GM12878 (cell line): ENCODE results near the gene CDK11B. TPM values are rescaled to one million over a fixed set of nuclear protein-coding genes. Genes with fewer than 3 reads are reported as not detected.

Experiments used
- ATAC-seq: fragments of 200-7000 bp; cut with Tn5 transposase; 3 replicates; pipeline ENCODE4 v1.9.1; 2020; ENCODE audit warnings: mild to moderate bottlenecking, moderate library complexity
- BruUV-seq: library from RNA; stranded (reverse); fragments of 400-500 nt; replicated peaks from 2 replicates; lab custom pipeline; 2021; lab: Mats Ljungman, UMichigan
- CTCF ChIA-PET: fragments of 300-600 bp; sonication (Branson Sonifier 250); formaldehyde crosslinking; extraction: SDS; loops from one replicate; lab custom pipeline; 2021; ENCODE audit warnings: inconsistent platforms; lab: Yijun Ruan, JAX
- POLR2A ChIA-PET: fragments of 350-600 bp; formaldehyde crosslinking; extraction: SDS; loops from one replicate; lab custom pipeline; 2021; ENCODE audit warnings: inconsistent platforms; lab: Charles Lee
- RAD21 ChIA-PET: fragments of 300-600 bp; sonication (Branson Sonifier 250); formaldehyde crosslinking; loops from one replicate; lab custom pipeline; 2023; ENCODE audit warnings: antibody characterized with exemption; ENCODE audit not compliant: unreplicated experiment; lab: Charles Lee
- SMC1A ChIA-PET: fragments of 300-600 bp; sonication (Branson Sonifier 250); formaldehyde crosslinking; loops from one replicate; lab custom pipeline; 2023; ENCODE audit not compliant: unreplicated experiment, uncharacterized antibody; lab: Charles Lee
- DNase-seq: peaks from one replicate; pipeline ENCODE4 v3.0.0-alpha.2; 2011; ENCODE audit warnings: low read depth, low spot score
- FAIRE-seq: peaks from 3 replicates; lab custom pipeline; 2011; peaks lifted over from hg19 to GRCh38; lab: Jason Lieb, UNC
- H2AFZ ChIP-seq: 2 replicates; pipeline ENCODE4 v1.6.0; 2011; ENCODE audit warnings: low read depth, low read length, control low read depth; ENCODE audit not compliant: control insufficient read depth
- H3K27ac ChIP-seq: 2 replicates; pipeline ENCODE4 v1.5.1; 2011; ENCODE audit warnings: control low read depth; ENCODE audit not compliant: control insufficient read depth, insufficient read depth
- H3K27me3 ChIP-seq, 2 experiments: replicated peaks in 1 of 2; 2 replicates each; pipeline versions ENCODE4 v1.6.0 to v1.6.1; 2011; ENCODE audit warnings: low read length in 1 of 2; ENCODE audit not compliant: control insufficient read depth in 2 of 2, insufficient read depth in 2 of 2
- H3K36me3 ChIP-seq, 2 experiments: 2 replicates each; pipeline ENCODE4 v1.5.1; 2011; ENCODE audit warnings: low read length in 1 of 2; ENCODE audit not compliant: control insufficient read depth in 2 of 2, insufficient read depth in 2 of 2
- H3K4me1 ChIP-seq: 2 replicates; pipeline ENCODE4 v1.6.1; 2011; ENCODE audit warnings: mild to moderate bottlenecking, low read length, moderate library complexity, mixed read lengths; ENCODE audit not compliant: control insufficient read depth, insufficient read depth
- H3K4me2 ChIP-seq: 2 replicates; pipeline ENCODE4 v1.6.0; 2011; ENCODE audit warnings: control low read depth; ENCODE audit not compliant: control insufficient read depth, insufficient read depth
- H3K4me3 ChIP-seq: fragments of 200-600 bp; sonication (generic); 2 replicates; pipeline ENCODE4 v1.5.1; 2016
- H3K79me2 ChIP-seq: 2 replicates; pipeline ENCODE4 v1.6.0; 2011; ENCODE audit warnings: low read length; ENCODE audit not compliant: control insufficient read depth, insufficient read depth
- H3K9ac ChIP-seq: 2 replicates; pipeline ENCODE4 v1.8.0; 2011; ENCODE audit warnings: low read length, control low read depth, mixed read lengths; ENCODE audit not compliant: control insufficient read depth, insufficient read depth
- H3K9me3 ChIP-seq: replicated peaks from 3 replicates; pipeline ENCODE4 v1.5.1; 2011; ENCODE audit warnings: mild to moderate bottlenecking, low read length; ENCODE audit not compliant: control insufficient read depth, insufficient read depth
- H4K20me1 ChIP-seq: 2 replicates; pipeline ENCODE4 v1.6.0; 2011; ENCODE audit not compliant: control insufficient read depth, insufficient read depth
- BHLHE40 ChIP-seq, 2 experiments: fragments of 450-650 bp in 1 of 2; IDR thresholded peaks; 2 replicates each; pipeline ENCODE4 v1.6.1; 2011 to 2017; ENCODE audit warnings: low read depth in 2 of 2, borderline replicate concordance in 1 of 2, improper control_type of control experiment in 1 of 2, low read length in 1 of 2, mild to moderate bottlenecking in 1 of 2
- ETV6 ChIP-seq, 2 experiments: fragments of 450-650 bp in 1 of 2; IDR thresholded peaks in 1 of 2; conservative IDR thresholded peaks in 1 of 2; 2 replicates each; pipeline ENCODE4 v1.6.1; 2014; ENCODE audit warnings: antibody characterized with exemption in 1 of 2, borderline replicate concordance in 1 of 2, low read depth in 1 of 2, mild to moderate bottlenecking in 1 of 2, moderate library complexity in 1 of 2
- HDAC2 ChIP-seq: fragments of 200-600 bp; sonication (generic); IDR thresholded peaks from 2 replicates; pipeline ENCODE4 v1.6.1; 2017
- IKZF1 ChIP-seq: fragments of 450-650 bp; conservative IDR thresholded peaks from 2 replicates; pipeline ENCODE4 v1.6.1; 2017; ENCODE audit warnings: antibody characterized with exemption, mild to moderate bottlenecking
- KAT2A ChIP-seq: conservative IDR thresholded peaks from 2 replicates; pipeline ENCODE4 v1.6.1; 2011; ENCODE audit warnings: low read depth, low read length; ENCODE audit not compliant: control insufficient read depth
- KDM1A ChIP-seq: fragments of 200-600 bp; sonication (generic); IDR thresholded peaks from 2 replicates; pipeline ENCODE4 v1.6.1; 2016; ENCODE audit warnings: borderline replicate concordance
- LARP7 ChIP-seq: fragments of 450-650 bp; IDR thresholded peaks from 2 replicates; pipeline ENCODE4 v1.6.1; 2017; ENCODE audit warnings: mild to moderate bottlenecking
- NR2C2 ChIP-seq: IDR thresholded peaks from 2 replicates; pipeline ENCODE4 v1.6.1; 2011; ENCODE audit warnings: borderline replicate concordance, low read depth; ENCODE audit not compliant: control insufficient read depth, insufficient read length
- RBBP5 ChIP-seq: fragments of 200-600 bp; sonication (generic); conservative IDR thresholded peaks from 2 replicates; pipeline ENCODE4 v1.6.1; 2016
- SIX5 ChIP-seq: IDR thresholded peaks from 2 replicates; pipeline ENCODE4 v1.6.1; 2011; ENCODE audit warnings: mild to moderate bottlenecking, low read depth, low read length, moderate library complexity; ENCODE audit not compliant: severe bottlenecking
- TBL1XR1 ChIP-seq: IDR thresholded peaks from 2 replicates; pipeline ENCODE4 v1.6.1; 2012; ENCODE audit warnings: low read depth, low read length, improper control_type of control experiment
- ZBTB33 ChIP-seq: fragments of 450-650 bp; IDR thresholded peaks from 2 replicates; pipeline ENCODE4 v1.6.1; 2017; ENCODE audit warnings: mild to moderate bottlenecking
- ZNF592 ChIP-seq: fragments of 450-650 bp; IDR thresholded peaks from 2 replicates; pipeline ENCODE4 v1.6.1; 2017; ENCODE audit warnings: mild to moderate bottlenecking, moderate library complexity
- ZNF687 ChIP-seq: fragments of 450-650 bp; IDR thresholded peaks from 2 replicates; pipeline ENCODE4 v1.6.1; 2017; ENCODE audit warnings: mild to moderate bottlenecking, moderate library complexity
- WGBS: methylation state at CpG from one replicate; pipeline ENCODE4 v1.1.6; 2016; ENCODE audit warnings: low lambda C conversion rate; ENCODE audit not compliant: insufficient replicate concordance, insufficient coverage; ENCODE audit errors: missing lambda C conversion rate; 5-methylcytosine and 5-hydroxymethylcytosine counted together
- in situ Hi-C: fragments of 300-500 bp; cut with MboI; formaldehyde crosslinking; loops from 9 replicates; pipeline ENCODE4 v1.14.3; 2018; ENCODE audit warnings: mixed read lengths
- intact Hi-C: fragments of 100-400 bp; cut with micrococcal nuclease; formaldehyde crosslinking; loops from one replicate; pipeline ENCODE4 v1.14.2; 2022; ENCODE audit not compliant: unreplicated experiment
- polyA plus RNA-seq, 11 experiments: library from polyadenylated mRNA; depleted of rRNA in 4 of 11; unstranded in 6 of 11; stranded (reverse) in 5 of 11; fragments of >200 nt; fragmentation: Nextera tagmentation in 4 of 11; fragmentation: Illumina TruSeq in 1 of 11; extraction: Ambion mirVana in 4 of 11; extraction: Trizol in 1 of 11; gene quantifications; 1 replicate in 1 of 11; 2 replicates in 10 of 11; pipeline versions ENCODE4 v1.2.1 to v1.2.3, GENCODE V29; 2011 to 2016; ENCODE audit warnings: inconsistent platforms in 2 of 11, missing spikeins in 2 of 11, low read depth in 1 of 11
- total RNA-seq, 4 experiments: library from RNA; depleted of rRNA in 3 of 4; stranded (reverse); fragments of >200 nt in 3 of 4; fragmentation: Illumina TruSeq in 1 of 4; extraction: Trizol in 1 of 4; gene quantifications; 2 replicates each; pipeline versions ENCODE4 v1.2.1 to v1.2.3, GENCODE V29; 2013 to 2021

Gene CDK11B
- total and polyA plus RNA-seq, 10 of the 15 experiments (the other 5 are each of a cell fraction or from before 2014, with no cell fraction given), result 3.2 to 30.9 (median 18.0) TPM

DNA sequence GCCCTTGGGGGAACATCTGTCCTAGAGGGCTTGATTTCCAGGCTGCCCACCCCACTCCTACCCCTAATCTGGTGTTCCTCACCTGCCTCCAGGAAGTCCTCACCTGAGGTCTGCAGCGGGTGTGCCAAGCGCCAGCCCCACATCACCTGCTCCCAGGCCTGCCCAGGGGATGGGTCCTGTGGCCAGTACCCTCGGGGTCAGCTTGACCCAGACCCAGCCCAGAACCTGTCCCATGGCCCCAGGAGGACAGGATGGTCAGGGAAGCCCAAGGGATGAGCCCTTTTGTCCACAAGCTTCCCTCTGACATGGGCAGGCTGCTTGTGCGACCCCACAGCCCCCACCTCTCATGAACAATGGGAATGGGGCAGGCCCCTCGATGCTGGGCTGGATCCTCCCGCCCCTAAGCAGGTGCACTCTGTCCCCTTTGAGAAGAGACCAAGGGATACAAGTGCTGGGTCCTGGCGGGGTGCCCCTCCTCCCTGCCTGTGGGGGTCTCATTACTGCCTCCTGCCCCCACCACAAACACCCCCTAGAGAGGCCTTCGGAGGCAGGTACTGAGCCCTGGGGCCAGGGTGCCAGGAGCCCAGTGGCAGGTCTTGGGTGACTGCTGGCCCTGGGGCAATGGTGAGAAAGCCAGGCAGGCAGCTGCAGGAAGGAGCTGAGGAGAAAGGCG is 40.3 kb downstream of the CDK11B start:
- in situ Hi-C loops, result no loop called here
- TF ChIP-seq RBBP5 (no peak), NR2C2 (no peak), BHLHE40 (IDR thresholded peaks at IDR 0.05; ENCODE audit: borderline replicate concordance in 1 of 2, low read depth in 2 of 2, low read length in 1 of 2) (no peak), KAT2A (no peak), ZNF592 (no peak), IKZF1 (no peak), ZBTB33 (no peak), LARP7 (no peak), KDM1A (no peak), SIX5 (no peak), HDAC2 (no peak), ETV6 (conservative IDR thresholded peaks at IDR 0.05 in 1 of 2, IDR thresholded peaks at IDR 0.05 in 1 of 2; ENCODE audit: borderline replicate concordance in 1 of 2, low read depth in 1 of 2) (no peak), TBL1XR1 (no peak), ZNF687 (no peak)

More for the DNA sequence above, 40.3 kb downstream of the CDK11B start:
- 79% methylated on average over 9 of the region's 9 CpGs for WGBS
- H4K20me1 ChIP-seq, result 0 out of 2 replicates have a peak, but pooled peaks cover 3% of the 10 kb centered on the region
- POLR2A ChIA-PET, result no interaction called here
- no peaks in the 10 kb centered on the region; a peak in 1 of 4 replicates for H3K27me3 ChIP-seq
- H2AFZ ChIP-seq, result no peak overlapping the region
- SMC1A ChIA-PET, result no interaction called here
- BruUV-seq, result no TSS peak
- H3K36me3 ChIP-seq, result peaks cover 0 to 2% of the 10 kb centered on the region in 2 experiments; a peak in 1 of 4 replicates
- RAD21 ChIA-PET, result no interaction called here
- DNase-seq, result no peak
- no peak for ATAC-seq
- H3K9me3 ChIP-seq, result no peaks in the 10 kb centered on the region
- no peak overlapping the region for H3K9ac ChIP-seq
- intact Hi-C loops, result loop anchor here (5.0 kb wide), 1 partner anchor 46 kb away; the partner anchor contains the start of gene SSU72
- H3K27ac ChIP-seq, result no peak overlapping the region
- peaks cover 3% of the 10 kb centered on the region for H3K79me2 ChIP-seq
- H3K4me3 ChIP-seq, result no peak overlapping the region
- H3K4me2 ChIP-seq, result no peak overlapping the region
- CTCF ChIA-PET, result no interaction called here
- peaks cover 15% of the 10 kb centered on the region for H3K4me1 ChIP-seq
- FAIRE-seq, result no peak
